Caco-2 (cell line): ENCODE measurements around the gene CLEC18C. TPM values are rescaled to one million over a fixed set of nuclear protein-coding genes. Genes with fewer than 3 reads are reported as not detected.

ENCODE experiments used
- BruUV-seq: library from RNA; stranded (reverse); fragments of 400-500 nt; replicated peaks from 2 replicates; lab custom pipeline; 2021; lab: Mats Ljungman, UMichigan
- CTCF ChIA-PET: fragments of 300-600 bp; sonication (Branson Sonifier 250); formaldehyde crosslinking; loops from one replicate; lab custom pipeline; 2022; ENCODE audit warnings: antibody characterized with exemption; lab: Charles Lee
- POLR2A ChIA-PET: fragments of 300-600 bp; sonication (Branson Sonifier 250); formaldehyde crosslinking; loops from one replicate; lab custom pipeline; 2022; ENCODE audit warnings: antibody characterized with exemption; lab: Charles Lee
- DNase-seq, 2 experiments: peaks; one replicate each; pipeline versions ENCODE4 v3.0.0 to v3.0.0-alpha.2; 2020 to 2022
- H3K27me3 ChIP-seq: replicated peaks from 2 replicates; pipeline ENCODE4 v1.6.0; 2011; ENCODE audit warnings: low read length; ENCODE audit not compliant: control insufficient read depth, insufficient read depth
- H3K36me3 ChIP-seq: 2 replicates; pipeline ENCODE4 v1.5.1; 2011; ENCODE audit warnings: low read length; ENCODE audit not compliant: control insufficient read depth, insufficient read depth
- H3K4me1 ChIP-seq: fragments of 250-450 bp; sonication (Bioruptor Pico); 2 replicates; pipeline ENCODE4 v1.5.1; 2020; ENCODE audit warnings: mild to moderate bottlenecking
- H3K4me3 ChIP-seq: 2 replicates; pipeline ENCODE4 v1.5.1; 2011; ENCODE audit warnings: low read depth, mild to moderate bottlenecking, control low read depth, low read length
- H3K9me3 ChIP-seq: fragments of 250-450 bp; sonication (Bioruptor Pico); 2 replicates; pipeline ENCODE4 v1.5.1; 2020; ENCODE audit warnings: mild to moderate bottlenecking, moderate library complexity
- H3K27ac Mint-ChIP-seq: one replicate; pipeline ENCODE4 v1.8.0; 2022; ENCODE audit warnings: mixed read lengths; ENCODE audit not compliant: unreplicated experiment
- H3K27me3 Mint-ChIP-seq: one replicate; pipeline ENCODE4 v1.8.0; 2022; ENCODE audit warnings: mixed read lengths; ENCODE audit not compliant: insufficient read depth, unreplicated experiment
- H3K36me3 Mint-ChIP-seq: one replicate; pipeline ENCODE4 v1.8.0; 2022; ENCODE audit warnings: mild to moderate bottlenecking, mixed read lengths; ENCODE audit not compliant: insufficient read depth, unreplicated experiment
- H3K4me1 Mint-ChIP-seq: one replicate; pipeline ENCODE4 v1.8.0; 2022; ENCODE audit warnings: low read depth, mixed read lengths; ENCODE audit not compliant: unreplicated experiment
- H3K4me3 Mint-ChIP-seq: one replicate; pipeline ENCODE4 v1.8.0; 2022; ENCODE audit warnings: mild to moderate bottlenecking, moderate library complexity, mixed read lengths; ENCODE audit not compliant: unreplicated experiment
- H3K9me3 Mint-ChIP-seq: one replicate; pipeline ENCODE4 v1.8.0; 2022; ENCODE audit warnings: mixed read lengths; ENCODE audit not compliant: unreplicated experiment
- intact Hi-C: fragments of 100-400 bp; cut with micrococcal nuclease; formaldehyde crosslinking; loops from one replicate; pipeline ENCODE4 v1.10.0; 2022; ENCODE audit not compliant: unreplicated experiment
- total RNA-seq: library from RNA; stranded (reverse); gene quantifications from 2 replicates; pipeline ENCODE4 v1.2.3, GENCODE V29; 2022
- TF ChIP-seq, protein P1 (sequence below), 2 experiments: fragments of 200-600 bp in 1 of 2; IDR thresholded peaks; 1 replicate in 1 of 2; 2 replicates in 1 of 2; pipeline versions ENCODE4 v1.5.1 to v1.8.0; 2011 to 2022; ENCODE audit warnings: antibody characterized with exemption in 1 of 2, control low read depth in 1 of 2, inconsistent platforms in 1 of 2, low read depth in 1 of 2, low read length in 1 of 2, mild to moderate bottlenecking in 1 of 2, moderate library complexity in 1 of 2; ENCODE audit not compliant: insufficient read depth in 1 of 2, severe bottlenecking in 1 of 2, unreplicated experiment in 1 of 2

CLEC18C gene
- total RNA-seq, 1 experiment from 2014 or later: 0.50 TPM

GRCh38 chr16:70158261-70158939, 15.2 kb upstream of the CLEC18C start:
- Mint-ChIP-seq H3K27ac (no peak overlapping the region), H3K27me3 (no peaks in the 10 kb centered on the region), H3K4me1 (peaks cover 27% of the 10 kb centered on the region), H3K9me3 (no peaks in the 10 kb centered on the region), H3K36me3 (peaks cover 50% of the 10 kb centered on the region), H3K4me3 (no peak overlapping the region)
- Histone ChIP-seq H3K9me3 (no peaks in the 10 kb centered on the region), H3K4me1 (peaks cover 14% of the 10 kb centered on the region; the same call in 1 of the 2 replicates), H3K4me3 (no peak overlapping the region), H3K36me3 (peaks cover 7% of the 10 kb centered on the region), H3K27me3 (no peaks in the 10 kb centered on the region)
- TF ChIP-seq, protein P1, sequence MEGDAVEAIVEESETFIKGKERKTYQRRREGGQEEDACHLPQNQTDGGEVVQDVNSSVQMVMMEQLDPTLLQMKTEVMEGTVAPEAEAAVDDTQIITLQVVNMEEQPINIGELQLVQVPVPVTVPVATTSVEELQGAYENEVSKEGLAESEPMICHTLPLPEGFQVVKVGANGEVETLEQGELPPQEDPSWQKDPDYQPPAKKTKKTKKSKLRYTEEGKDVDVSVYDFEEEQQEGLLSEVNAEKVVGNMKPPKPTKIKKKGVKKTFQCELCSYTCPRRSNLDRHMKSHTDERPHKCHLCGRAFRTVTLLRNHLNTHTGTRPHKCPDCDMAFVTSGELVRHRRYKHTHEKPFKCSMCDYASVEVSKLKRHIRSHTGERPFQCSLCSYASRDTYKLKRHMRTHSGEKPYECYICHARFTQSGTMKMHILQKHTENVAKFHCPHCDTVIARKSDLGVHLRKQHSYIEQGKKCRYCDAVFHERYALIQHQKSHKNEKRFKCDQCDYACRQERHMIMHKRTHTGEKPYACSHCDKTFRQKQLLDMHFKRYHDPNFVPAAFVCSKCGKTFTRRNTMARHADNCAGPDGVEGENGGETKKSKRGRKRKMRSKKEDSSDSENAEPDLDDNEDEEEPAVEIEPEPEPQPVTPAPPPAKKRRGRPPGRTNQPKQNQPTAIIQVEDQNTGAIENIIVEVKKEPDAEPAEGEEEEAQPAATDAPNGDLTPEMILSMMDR (IDR thresholded peaks at IDR 0.05; ENCODE audit: insufficient read depth in 1 of 2, low read depth in 1 of 2, low read length in 1 of 2, severe bottlenecking in 1 of 2, unreplicated experiment in 1 of 2): no peak
- intact Hi-C loops: no loop called here
- no peak for DNase-seq
- CTCF ChIA-PET: interaction anchor here (1.5 kb wide), 1 partner anchor 109 kb away, joined by 4 read pairs; no protein-coding TSS in a partner anchor
- POLR2A ChIA-PET: interaction anchor here (0.6 kb wide), 1 partner anchor 613 kb away, joined by 4 read pairs; no protein-coding TSS in a partner anchor
- BruUV-seq: no TSS peak

GRCh38 chr16:70159355-70160348, 13.9 kb upstream of the CLEC18C start:
- no peaks in the 10 kb centered on the region for H3K27me3 Mint-ChIP-seq
- ChIA-PET CTCF (no interaction called here), POLR2A (no interaction called here)
- intact Hi-C loops: no loop called here
- H3K9me3 Mint-ChIP-seq: no peaks in the 10 kb centered on the region
- H3K4me1 Mint-ChIP-seq: peaks cover 26% of the 10 kb centered on the region
- no peak for DNase-seq
- TF ChIP-seq, protein P1 (IDR thresholded peaks at IDR 0.05; ENCODE audit: insufficient read depth in 1 of 2, low read depth in 1 of 2, low read length in 1 of 2, severe bottlenecking in 1 of 2, unreplicated experiment in 1 of 2): no peak
- Histone ChIP-seq H3K36me3 (peaks cover 7% of the 10 kb centered on the region), H3K4me3 (no peak overlapping the region), H3K27me3 (no peaks in the 10 kb centered on the region), H3K4me1 (0 out of 2 replicates have a peak, but pooled peaks cover 12% of the 10 kb centered on the region), H3K9me3 (no peaks in the 10 kb centered on the region)
- H3K36me3 Mint-ChIP-seq: peaks cover 37% of the 10 kb centered on the region
- H3K4me3 Mint-ChIP-seq: no peak overlapping the region
- no peak overlapping the region for H3K27ac Mint-ChIP-seq
- no TSS peak for BruUV-seq

GRCh38 chr16:70160388-70160787, 13.2 kb upstream of the CLEC18C start:
- no TSS peak for BruUV-seq
- no peak for DNase-seq
- intact Hi-C loops: no loop called here
- no peaks in the 10 kb centered on the region for H3K27me3 ChIP-seq
- no peaks in the 10 kb centered on the region for H3K9me3 ChIP-seq
- H3K36me3 ChIP-seq: peaks cover 7% of the 10 kb centered on the region
- POLR2A ChIA-PET: interaction anchor here (0.6 kb wide), 1 partner anchor 25 kb away, joined by 4 read pairs; no protein-coding TSS in a partner anchor
- peaks cover 39% of the 10 kb centered on the region for H3K36me3 Mint-ChIP-seq
- peaks cover 26% of the 10 kb centered on the region for H3K4me1 Mint-ChIP-seq
- H3K9me3 Mint-ChIP-seq: no peaks in the 10 kb centered on the region
- TF ChIP-seq, protein P1 (IDR thresholded peaks at IDR 0.05; ENCODE audit: insufficient read depth in 1 of 2, low read depth in 1 of 2, low read length in 1 of 2, severe bottlenecking in 1 of 2, unreplicated experiment in 1 of 2): no peak
- H3K27ac Mint-ChIP-seq: no peak overlapping the region
- no peak overlapping the region for H3K4me3 Mint-ChIP-seq
- H3K27me3 Mint-ChIP-seq: no peaks in the 10 kb centered on the region
- H3K4me3 ChIP-seq: no peak overlapping the region
- CTCF ChIA-PET: no interaction called here
- 0 out of 2 replicates have a peak, but pooled peaks cover 12% of the 10 kb centered on the region for H3K4me1 ChIP-seq
